ENCODE results near the gene HRCT1.

DNA sequence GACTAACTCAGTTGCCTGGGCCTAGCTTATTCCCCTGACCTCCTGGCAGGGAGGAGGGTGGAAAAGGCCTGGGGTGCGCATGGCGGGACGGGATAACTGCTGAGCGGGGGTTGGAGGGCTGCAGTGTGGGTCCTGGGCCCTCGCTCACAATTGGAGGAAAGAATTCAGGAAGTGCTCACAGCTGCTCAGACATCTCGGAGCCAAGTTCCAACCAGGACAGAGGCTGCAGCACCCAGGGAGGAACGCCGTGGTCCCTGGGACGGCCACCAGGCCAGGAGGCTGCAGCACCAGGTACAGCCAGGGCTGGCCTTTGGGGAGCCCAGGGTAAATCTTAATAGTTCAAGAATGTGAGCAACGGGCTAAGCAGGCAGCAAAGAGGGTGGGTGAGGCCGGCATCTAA, 3.3 kb downstream of the HRCT1 start, which contains the start of gene SPAAR:
- no peak for TF ChIP-seq POLR2AphosphoS5 (IDR thresholded peaks at IDR 0.05; ENCODE audit: low read depth, low read length)
- TF ChIP-seq, protein P1, sequence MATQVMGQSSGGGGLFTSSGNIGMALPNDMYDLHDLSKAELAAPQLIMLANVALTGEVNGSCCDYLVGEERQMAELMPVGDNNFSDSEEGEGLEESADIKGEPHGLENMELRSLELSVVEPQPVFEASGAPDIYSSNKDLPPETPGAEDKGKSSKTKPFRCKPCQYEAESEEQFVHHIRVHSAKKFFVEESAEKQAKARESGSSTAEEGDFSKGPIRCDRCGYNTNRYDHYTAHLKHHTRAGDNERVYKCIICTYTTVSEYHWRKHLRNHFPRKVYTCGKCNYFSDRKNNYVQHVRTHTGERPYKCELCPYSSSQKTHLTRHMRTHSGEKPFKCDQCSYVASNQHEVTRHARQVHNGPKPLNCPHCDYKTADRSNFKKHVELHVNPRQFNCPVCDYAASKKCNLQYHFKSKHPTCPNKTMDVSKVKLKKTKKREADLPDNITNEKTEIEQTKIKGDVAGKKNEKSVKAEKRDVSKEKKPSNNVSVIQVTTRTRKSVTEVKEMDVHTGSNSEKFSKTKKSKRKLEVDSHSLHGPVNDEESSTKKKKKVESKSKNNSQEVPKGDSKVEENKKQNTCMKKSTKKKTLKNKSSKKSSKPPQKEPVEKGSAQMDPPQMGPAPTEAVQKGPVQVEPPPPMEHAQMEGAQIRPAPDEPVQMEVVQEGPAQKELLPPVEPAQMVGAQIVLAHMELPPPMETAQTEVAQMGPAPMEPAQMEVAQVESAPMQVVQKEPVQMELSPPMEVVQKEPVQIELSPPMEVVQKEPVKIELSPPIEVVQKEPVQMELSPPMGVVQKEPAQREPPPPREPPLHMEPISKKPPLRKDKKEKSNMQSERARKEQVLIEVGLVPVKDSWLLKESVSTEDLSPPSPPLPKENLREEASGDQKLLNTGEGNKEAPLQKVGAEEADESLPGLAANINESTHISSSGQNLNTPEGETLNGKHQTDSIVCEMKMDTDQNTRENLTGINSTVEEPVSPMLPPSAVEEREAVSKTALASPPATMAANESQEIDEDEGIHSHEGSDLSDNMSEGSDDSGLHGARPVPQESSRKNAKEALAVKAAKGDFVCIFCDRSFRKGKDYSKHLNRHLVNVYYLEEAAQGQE (IDR thresholded peaks at IDR 0.05; ENCODE audit: insufficient read depth in 1 of 2, low read depth in 2 of 2, low read length in 2 of 2): no peak
